Endometrial microvascular endothelial cells (primary cell): ENCODE data around the gene MCUB. TPM values are rescaled to one million over a fixed set of nuclear protein-coding genes. Genes with fewer than 3 reads are reported as not detected.

ENCODE experiments used
- in situ Hi-C: cut with HindIII; loops from 2 replicates; pipeline ENCODE4 v1.10.0; 2017; ENCODE audit warnings: low sequenced_read_pairs, low pct_unique_long_range_greater_than_20kb; ENCODE audit errors: inconsistent ontology term
- total RNA-seq: library from RNA; depleted of rRNA; stranded (reverse); fragments of >200 nt; gene quantifications from one replicate; pipeline ENCODE4 v1.2.3, GENCODE V29; 2015; ENCODE audit errors: inconsistent ontology term

The MCUB gene
- total RNA-seq, 1 donor from 2014 or later = 24.3 TPM

GRCh38 chr4:109614015-109614414 is 54.0 kb downstream of the MCUB start:
- in situ Hi-C loops = no loop called here

- in situ Hi-C loops = no loop called here
Measured at GRCh38 chr4:109614466-109614865, 54.4 kb downstream of the MCUB start.

DNA sequence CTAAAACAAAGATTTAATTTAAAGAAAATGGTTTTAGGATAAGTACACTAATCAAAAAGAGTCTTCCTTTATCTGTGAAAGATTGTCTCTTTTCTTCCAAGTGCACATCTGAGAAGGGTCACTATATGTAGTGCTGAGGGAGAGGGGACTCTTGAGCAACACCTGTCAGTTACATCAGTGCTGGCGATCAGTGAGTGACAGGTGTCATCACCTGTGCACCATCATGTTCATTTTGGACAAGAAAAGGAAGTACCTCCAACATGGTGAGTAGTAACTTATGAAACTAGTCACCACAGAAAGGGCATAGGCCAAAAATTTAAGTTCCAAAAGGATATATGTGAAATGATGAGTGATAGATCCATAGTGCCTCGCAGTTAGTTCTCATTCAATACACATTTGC is 55.7 kb downstream of the MCUB start:
- in situ Hi-C loops = no loop called here

DNA sequence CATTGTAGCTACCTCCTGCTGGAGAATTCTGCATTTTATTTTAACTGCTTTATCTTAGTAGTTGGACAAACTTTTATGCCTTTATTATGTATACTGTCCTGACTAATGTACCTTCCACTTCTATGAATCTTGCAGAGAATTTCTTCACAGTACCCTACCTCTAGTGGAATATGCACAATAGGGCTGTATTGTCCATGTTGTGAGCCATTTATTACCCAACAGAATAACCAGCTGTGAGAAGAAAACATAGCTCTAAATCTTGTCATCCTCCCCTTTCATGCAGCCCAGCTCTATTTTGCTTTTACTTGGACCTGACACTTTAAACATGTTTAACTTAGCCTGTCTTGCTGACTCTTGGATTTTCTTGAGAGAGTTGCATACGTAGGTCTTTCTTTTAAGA is 56.2 kb downstream of the MCUB start:
- in situ Hi-C loops = no loop called here

DNA sequence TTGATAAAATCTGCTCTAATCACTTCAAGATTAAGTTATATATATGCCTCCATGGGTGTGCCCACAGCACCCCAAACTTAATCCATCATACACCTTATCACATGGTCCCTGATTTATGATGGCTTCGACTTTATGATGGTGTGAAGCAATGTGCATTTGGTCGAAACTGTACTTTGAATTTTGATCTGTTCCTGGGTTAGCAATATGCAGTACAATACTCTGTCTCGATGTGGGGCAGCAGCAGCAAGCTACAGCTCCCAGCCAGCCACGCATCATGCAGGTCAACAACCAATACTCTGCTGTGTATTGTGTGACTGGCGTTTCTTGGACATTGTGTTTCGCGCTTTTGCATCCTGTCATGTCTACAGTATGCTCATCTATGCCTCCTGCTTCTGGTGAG is 62.6 kb downstream of the MCUB start:
- in situ Hi-C loops = no loop called here

DNA sequence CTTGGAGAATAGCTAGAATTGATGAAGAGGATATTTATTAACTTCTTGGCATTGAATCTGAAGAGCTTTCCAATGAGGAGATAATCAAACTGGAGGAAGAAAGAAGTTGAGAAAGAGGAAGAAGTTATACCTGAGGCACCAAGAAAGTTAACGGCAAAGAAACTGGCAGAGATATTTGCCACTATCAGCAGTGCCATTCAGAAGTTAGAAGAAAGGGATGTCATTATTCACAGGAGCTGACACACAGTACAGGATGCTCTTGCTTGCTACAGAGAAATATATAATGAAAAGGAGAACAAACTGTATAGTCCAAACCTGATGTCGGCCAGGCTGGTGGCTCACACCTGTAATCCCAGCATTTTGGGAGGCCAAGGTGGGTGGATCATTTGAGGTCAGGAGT is 64.5 kb downstream of the MCUB start:
- in situ Hi-C loops = no loop called here

- in situ Hi-C loops = no loop called here
Measured at GRCh38 chr4:109627361-109627760, 67.3 kb downstream of the MCUB start.

DNA sequence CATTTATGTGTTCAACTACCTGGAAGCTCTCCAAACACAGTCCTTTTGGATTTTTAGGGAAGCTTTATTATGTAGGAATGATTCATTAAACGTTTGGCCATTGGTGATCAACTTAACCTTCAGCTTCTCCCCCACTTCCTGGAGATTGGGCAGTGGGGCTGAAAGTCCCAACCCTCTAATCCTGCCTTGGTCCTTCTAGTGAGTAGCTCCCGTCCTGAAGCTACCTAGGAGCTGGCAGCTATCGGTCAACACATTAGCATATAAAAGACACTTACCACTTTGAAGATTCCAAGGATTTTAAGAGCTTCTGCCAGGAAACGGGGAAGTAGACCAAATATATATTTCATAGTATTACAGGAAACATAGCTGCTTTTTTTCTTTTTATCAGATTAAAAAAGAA is 69.7 kb downstream of the MCUB start:
- in situ Hi-C loops = no loop called here

- in situ Hi-C loops = no loop called here
Measured at GRCh38 chr4:109631532-109632108, 71.6 kb downstream of the MCUB start.

DNA sequence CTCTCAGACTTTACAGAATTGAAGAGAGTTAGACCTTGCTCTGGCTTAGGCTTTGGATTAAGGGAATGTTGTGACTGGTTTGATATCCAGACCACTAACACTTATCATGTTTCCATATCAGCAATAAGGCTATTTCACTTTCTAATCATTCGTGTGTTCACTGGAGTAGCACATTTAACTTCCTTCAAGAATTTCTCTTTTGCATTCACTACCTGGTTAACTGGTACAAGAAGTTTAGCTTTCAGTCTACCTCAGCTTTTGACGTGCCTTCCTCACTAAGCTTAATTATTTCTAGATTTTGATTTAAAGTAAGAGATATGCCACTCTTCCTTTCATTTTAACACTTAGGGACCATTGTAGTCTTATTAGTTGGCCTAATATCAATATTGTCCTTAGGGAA is 80.6 kb downstream of the MCUB start:
- in situ Hi-C loops = no loop called here

- in situ Hi-C loops = no loop called here
Measured at GRCh38 chr4:109645874-109646710, 86.0 kb downstream of the MCUB start.

GRCh38 chr4:109648266-109648996 is 88.4 kb downstream of the MCUB start:
- in situ Hi-C loops = no loop called here

DNA sequence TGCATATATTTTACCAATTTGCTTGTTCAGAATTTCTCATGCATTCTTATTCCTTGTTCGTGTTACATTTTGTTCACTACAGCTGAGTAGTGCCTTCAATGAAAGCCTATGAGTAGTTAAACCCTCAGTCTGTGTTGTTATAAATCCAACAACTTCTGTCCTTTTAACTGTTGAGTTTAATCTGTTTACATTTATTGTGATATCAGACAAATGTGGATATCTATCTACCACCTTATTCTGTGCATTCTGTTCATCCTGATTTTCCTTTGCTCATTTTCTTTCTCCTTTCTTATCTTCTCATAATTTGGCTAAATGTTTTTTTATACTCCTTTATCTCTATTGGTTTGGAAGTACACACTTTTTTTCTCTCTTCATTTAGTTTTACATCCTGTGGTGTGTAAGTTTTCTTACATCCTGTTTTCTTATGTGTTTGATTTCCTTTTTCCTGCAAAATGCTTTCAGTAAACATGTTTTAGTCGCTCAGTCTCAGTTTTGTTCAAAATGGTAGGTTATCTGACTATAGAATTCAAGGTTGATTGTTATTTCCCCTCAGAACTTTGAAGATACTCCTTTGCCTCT is 89.0 kb downstream of the MCUB start:
- in situ Hi-C loops = no loop called here

DNA sequence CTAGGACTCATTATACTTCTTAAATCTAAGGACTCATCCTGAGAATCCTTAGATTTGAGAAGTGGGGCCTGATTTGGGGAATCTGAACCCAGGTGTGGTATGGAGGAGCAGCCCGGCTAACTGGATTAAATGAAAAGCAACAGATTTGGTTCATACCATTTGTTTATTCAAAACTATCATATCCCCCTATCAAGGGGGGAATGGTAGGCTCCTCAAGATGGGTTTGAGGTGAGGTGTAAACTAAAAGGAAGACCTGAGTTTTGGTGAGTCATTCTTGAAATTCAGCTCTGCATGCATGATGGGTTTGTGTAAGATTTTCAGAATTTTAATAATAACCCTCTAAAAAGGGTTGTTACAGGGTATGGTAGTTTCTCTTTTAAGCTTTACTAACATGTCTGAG is 89.8 kb downstream of the MCUB start:
- in situ Hi-C loops = no loop called here

DNA sequence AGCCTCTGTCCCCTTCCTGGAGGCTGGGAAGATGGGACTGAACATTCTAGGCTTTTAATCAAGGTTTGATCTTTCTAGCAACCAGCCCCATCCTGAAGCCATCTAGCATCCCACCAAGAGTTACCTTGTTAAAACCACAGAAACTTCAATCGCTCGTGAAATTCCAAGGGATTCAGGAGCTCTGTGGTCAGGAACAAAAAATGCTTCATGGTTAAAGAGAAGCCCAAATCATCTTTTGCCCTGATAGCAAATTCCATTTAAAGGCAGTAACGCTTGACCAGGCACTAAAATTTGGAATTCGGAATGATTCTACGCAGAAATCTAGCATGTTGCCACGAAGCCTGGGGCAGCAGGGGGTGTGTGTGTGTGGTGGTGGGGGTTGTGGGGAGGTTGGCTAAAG is 95.3 kb downstream of the MCUB start:
- in situ Hi-C loops = no loop called here

DNA sequence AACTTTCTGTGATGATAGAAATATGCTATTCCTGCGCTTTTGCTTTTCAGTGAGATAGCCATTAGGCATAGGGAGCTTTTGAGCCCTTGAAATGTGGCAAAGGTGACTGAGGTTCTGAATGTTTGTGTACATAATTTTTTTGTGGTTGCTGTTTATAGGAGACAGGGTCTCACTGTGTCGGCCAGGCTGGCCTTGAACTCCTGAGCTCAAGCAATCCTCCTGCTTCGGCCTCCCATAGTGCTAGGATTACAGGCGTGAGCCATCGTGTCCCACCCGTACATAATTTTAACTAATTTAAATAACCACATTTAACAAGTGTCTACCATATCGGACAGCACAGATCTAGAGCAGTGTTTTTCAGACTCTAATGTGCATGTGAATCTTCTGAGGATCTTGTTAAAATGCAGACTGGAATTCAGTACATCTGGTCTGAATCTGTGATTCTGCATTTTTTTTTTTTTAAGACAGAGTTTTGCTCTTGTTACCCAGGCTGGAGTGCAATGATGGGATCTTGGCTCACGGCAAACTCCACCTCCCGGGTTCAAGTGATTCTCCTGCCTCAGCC is 97.9 kb downstream of the MCUB start:
- in situ Hi-C loops = no loop called here

DNA sequence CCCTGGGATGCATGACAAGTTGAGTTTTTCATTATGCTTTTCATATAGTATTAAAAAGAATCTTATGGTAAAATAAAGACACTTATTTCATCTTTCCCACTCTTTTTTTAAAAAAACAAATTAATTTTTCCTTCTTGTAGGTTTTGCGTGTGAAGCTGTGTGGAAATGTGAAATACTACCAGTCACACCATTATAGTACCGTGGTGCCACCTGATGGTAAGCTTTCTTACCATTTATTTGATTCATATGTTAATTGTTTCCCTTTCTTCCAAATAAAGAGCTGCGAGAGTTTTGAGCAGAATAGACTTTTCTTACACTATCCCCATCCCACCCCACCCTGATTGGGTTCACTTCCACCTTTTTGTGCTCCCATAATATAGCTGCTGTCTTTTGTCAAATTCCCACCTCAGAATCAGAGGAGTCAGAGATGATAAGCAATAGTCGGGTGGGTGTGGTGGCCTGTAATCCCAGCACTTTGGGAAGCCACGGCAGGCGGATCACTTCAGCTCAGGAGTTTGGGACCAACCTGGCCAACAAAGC is 98.9 kb downstream of the MCUB start:
- in situ Hi-C loops = no loop called here

- in situ Hi-C loops = no loop called here
Measured at GRCh38 chr4:109662116-109662515, 102.1 kb downstream of the MCUB start.

GRCh38 chr4:109662771-109663170 is 102.7 kb downstream of the MCUB start:
- in situ Hi-C loops = no loop called here
